HG02973 (cell line): ENCODE data around the gene GALP.
"Not testable (repeated sequence)": the region's sequence is repeated elsewhere in the genome, so short reads cannot be mapped to it uniquely, and the experiment has no call there.

Experiments used
- ATAC-seq: cut with Tn5 transposase; IDR thresholded peaks from one replicate; pipeline ENCODE4 v1.9.1; 2021; ENCODE audit warnings: moderate library complexity; ENCODE audit not compliant: unreplicated experiment

Gene GALP

GRCh38 chr19:56147307-56147706, 28.5 kb upstream of the GALP start:
- ATAC-seq: no peak

GRCh38 chr19:56148096-56148495, 27.7 kb upstream of the GALP start:
- ATAC-seq: no peak

GRCh38 chr19:56148955-56149655, 26.7 kb upstream of the GALP start:
- not testable (repeated sequence) for ATAC-seq

GRCh38 chr19:56149656-56150038, 26.2 kb upstream of the GALP start:
- ATAC-seq: no peak

GRCh38 chr19:56150358-56150757, 25.4 kb upstream of the GALP start:
- ATAC-seq: no peak

GRCh38 chr19:56152644-56153043, 23.2 kb upstream of the GALP start:
- no peak for ATAC-seq

GRCh38 chr19:56153507-56153906, 22.3 kb upstream of the GALP start:
- no peak for ATAC-seq

GRCh38 chr19:56155124-56155687, 20.6 kb upstream of the GALP start:
- no peak for ATAC-seq

- ATAC-seq: no peak
These were observed 19.0 kb upstream of the GALP start for GRCh38 chr19:56156768-56157167.

GRCh38 chr19:56158170-56158757, 17.5 kb upstream of the GALP start:
- no peak for ATAC-seq

- no peak for ATAC-seq
These were observed 16.7 kb upstream of the GALP start for GRCh38 chr19:56159009-56159559.

- ATAC-seq: no peak
These were observed 16.1 kb upstream of the GALP start for GRCh38 chr19:56159622-56160271.

GRCh38 chr19:56161534-56161933, 14.3 kb upstream of the GALP start:
- no peak for ATAC-seq

GRCh38 chr19:56162258-56162657, 13.6 kb upstream of the GALP start:
- ATAC-seq: no peak

- ATAC-seq: no peak
These were observed 12.7 kb upstream of the GALP start for GRCh38 chr19:56163097-56163496.

- ATAC-seq: no peak
These were observed 8.7 kb upstream of the GALP start for GRCh38 chr19:56167064-56167578.

- ATAC-seq: no peak
These were observed 5.5 kb upstream of the GALP start for GRCh38 chr19:56170261-56170660.

GRCh38 chr19:56174086-56174485, 1.7 kb upstream of the GALP start:
- ATAC-seq: no peak

GRCh38 chr19:56174550-56174949, 1.3 kb upstream of the GALP start:
- ATAC-seq: no peak

- not testable (repeated sequence) for ATAC-seq
These were observed 502 bp downstream of the GALP start for GRCh38 chr19:56176310-56176709.

- ATAC-seq: no peak
These were observed 1.1 kb downstream of the GALP start for GRCh38 chr19:56176881-56177280.
